HepG2 (cell line): ENCODE results near the gene CD248. TPM values are rescaled to one million over a fixed set of nuclear protein-coding genes. Genes with fewer than 3 reads are reported as not detected.

Experiments used
- CREM ChIP-seq, 2 experiments: sonication (generic) in 1 of 2; formaldehyde crosslinking in 1 of 2; IDR thresholded peaks; 2 replicates each; pipeline versions ENCODE4 v1.4.0 to v1.6.1; 2016 to 2020; ENCODE audit warnings: antibody characterized with exemption in 1 of 2, mild to moderate bottlenecking in 1 of 2, missing genetic modification reagents in 1 of 2
- EP300 ChIP-seq, 3 experiments: sonication (generic) in 1 of 3; formaldehyde crosslinking in 1 of 3; IDR thresholded peaks; 2 replicates each; pipeline versions ENCODE4 v1.5.1 to v1.6.1; 2011 to 2020; ENCODE audit warnings: low read depth in 2 of 3, low read length in 2 of 3, borderline replicate concordance in 1 of 3, improper control_type of control experiment in 1 of 3, mild to moderate bottlenecking in 1 of 3, missing genetic modification reagents in 1 of 3, moderate library complexity in 1 of 3
- FOXJ3 ChIP-seq: sonication (generic); formaldehyde crosslinking; IDR thresholded peaks from 2 replicates; pipeline ENCODE4 v1.4.0; 2020; ENCODE audit warnings: missing genetic modification reagents, mild to moderate bottlenecking, borderline replicate concordance
- HOXD1 ChIP-seq: sonication (generic); formaldehyde crosslinking; IDR thresholded peaks from 2 replicates; pipeline ENCODE4 v1.5.0; 2020; ENCODE audit warnings: missing genetic modification reagents
- KLF9 ChIP-seq: IDR thresholded peaks from 2 replicates; pipeline ENCODE4 v1.6.1; 2016; ENCODE audit warnings: low read depth
- MIER2 ChIP-seq: IDR thresholded peaks from 2 replicates; pipeline ENCODE4 v1.6.1; 2016; ENCODE audit warnings: missing biosample characterization, missing genetic modification reagents
- PITX1 ChIP-seq: sonication (generic); formaldehyde crosslinking; IDR thresholded peaks from 2 replicates; pipeline ENCODE4 v1.5.1; 2020; ENCODE audit warnings: mild to moderate bottlenecking, missing genetic modification reagents
- RBM22 ChIP-seq: fragments of 200-400 bp; formaldehyde crosslinking; optimal IDR thresholded peaks from 2 replicates; pipeline ENCODE3; 2017; ENCODE audit warnings: mild to moderate bottlenecking, low read length, moderate library complexity
- SAFB2 ChIP-seq: sonication (generic); formaldehyde crosslinking; IDR thresholded peaks from 2 replicates; pipeline ENCODE4 v1.5.1; 2020; ENCODE audit warnings: missing genetic modification reagents, low read depth, mild to moderate bottlenecking, borderline replicate concordance
- SMAD9 ChIP-seq: sonication (generic); formaldehyde crosslinking; IDR thresholded peaks from 2 replicates; pipeline ENCODE4 v1.5.1; 2020; ENCODE audit warnings: mild to moderate bottlenecking, missing genetic modification reagents
- SNAI1 ChIP-seq: sonication (generic); formaldehyde crosslinking; IDR thresholded peaks from 2 replicates; pipeline ENCODE4 v1.5.0; 2020; ENCODE audit warnings: mild to moderate bottlenecking, missing genetic modification reagents, borderline replicate concordance
- TFDP1 ChIP-seq: IDR thresholded peaks from 2 replicates; pipeline ENCODE4 v1.6.1; 2016; ENCODE audit warnings: missing compliant biosample characterization, missing genetic modification reagents, borderline replicate concordance
- ZFP36 ChIP-seq: fragments of 150-350 bp; IDR thresholded peaks from 2 replicates; pipeline ENCODE4 v1.6.1; 2018; ENCODE audit warnings: borderline replicate concordance, low read length, low read depth; ENCODE audit not compliant: partially characterized antibody
- ZFX ChIP-seq: sonication (generic); formaldehyde crosslinking; IDR thresholded peaks from 2 replicates; pipeline ENCODE4 v1.4.0; 2020; ENCODE audit warnings: mild to moderate bottlenecking, low read depth, missing genetic modification reagents, moderate library complexity
- ZNF276 ChIP-seq: sonication (generic); formaldehyde crosslinking; IDR thresholded peaks from 2 replicates; pipeline ENCODE4 v1.4.0; 2020; ENCODE audit warnings: mild to moderate bottlenecking, low read depth, missing genetic modification reagents
- ZNF605 ChIP-seq: sonication (generic); formaldehyde crosslinking; IDR thresholded peaks from 2 replicates; pipeline ENCODE4 v1.8.0; 2022; ENCODE audit warnings: mild to moderate bottlenecking, missing genetic modification reagents
- ZNF616 ChIP-seq: sonication (generic); formaldehyde crosslinking; IDR thresholded peaks from 2 replicates; pipeline ENCODE4 v1.5.0; 2020; ENCODE audit warnings: low read depth, mild to moderate bottlenecking, missing genetic modification reagents
- ZNF766 ChIP-seq: sonication (generic); formaldehyde crosslinking; IDR thresholded peaks from 2 replicates; pipeline ENCODE4 v1.5.0; 2020; ENCODE audit warnings: missing genetic modification reagents, borderline replicate concordance
- ZNF781 ChIP-seq: sonication (generic); formaldehyde crosslinking; IDR thresholded peaks from 2 replicates; pipeline ENCODE4 v1.5.1; 2020; ENCODE audit warnings: borderline replicate concordance, mild to moderate bottlenecking, missing genetic modification reagents; ENCODE audit errors: not compliant biosample characterization
- ZNF839 ChIP-seq: sonication (generic); formaldehyde crosslinking; IDR thresholded peaks from 2 replicates; pipeline ENCODE4 v1.4.0; 2020; ENCODE audit warnings: missing genetic modification reagents, mild to moderate bottlenecking, borderline replicate concordance
- polyA plus RNA-seq, 8 experiments: library from polyadenylated mRNA; depleted of rRNA in 3 of 8; stranded (reverse) in 7 of 8; unstranded in 1 of 8; fragments of >200 nt; fragmentation: Illumina TruSeq in 4 of 8; extraction: Trizol in 4 of 8; gene quantifications; 2 replicates each; pipeline versions ENCODE4 v1.2.1 to v1.2.3, GENCODE V29; 2011 to 2016; ENCODE audit warnings: low read depth in 4 of 8, missing spikeins in 1 of 8, mixed read lengths in 1 of 8; ENCODE audit not compliant: insufficient read depth in 1 of 8
- total RNA-seq, 5 experiments: library from RNA; depleted of rRNA; stranded (reverse); fragments of >200 nt; fragmentation: Illumina TruSeq; extraction: Trizol; gene quantifications; 2 replicates each; pipeline ENCODE4 v1.2.3, GENCODE V29; 2016; ENCODE audit warnings: low read depth in 1 of 5
- TF ChIP-seq, protein P1 (sequence below): sonication (generic); formaldehyde crosslinking; IDR thresholded peaks from 2 replicates; pipeline ENCODE4 v1.5.0; 2020; ENCODE audit warnings: missing genetic modification reagents

CD248 gene
- total and polyA plus RNA-seq, 2 of the 13 experiments (the other 11 are each of a cell fraction or from before 2014, with no cell fraction given): 0.25 to 0.35 TPM

- TF ChIP-seq FOXJ3 (CRISPR knock-in tag): no peak
- no peak for TF ChIP-seq EP300 (IDR thresholded peaks at IDR 0.05; ENCODE audit: low read depth in 2 of 2, low read length in 2 of 2)
- TF ChIP-seq EP300 (CRISPR knock-in tag; IDR thresholded peaks at IDR 0.05; ENCODE audit: borderline replicate concordance): no peak
- TF ChIP-seq SMAD9 (CRISPR knock-in tag): no peak
- TF ChIP-seq, protein P1, sequence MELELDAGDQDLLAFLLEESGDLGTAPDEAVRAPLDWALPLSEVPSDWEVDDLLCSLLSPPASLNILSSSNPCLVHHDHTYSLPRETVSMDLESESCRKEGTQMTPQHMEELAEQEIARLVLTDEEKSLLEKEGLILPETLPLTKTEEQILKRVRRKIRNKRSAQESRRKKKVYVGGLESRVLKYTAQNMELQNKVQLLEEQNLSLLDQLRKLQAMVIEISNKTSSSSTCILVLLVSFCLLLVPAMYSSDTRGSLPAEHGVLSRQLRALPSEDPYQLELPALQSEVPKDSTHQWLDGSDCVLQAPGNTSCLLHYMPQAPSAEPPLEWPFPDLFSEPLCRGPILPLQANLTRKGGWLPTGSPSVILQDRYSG (CRISPR knock-in tag): no peak
- TF ChIP-seq KLF9 (CRISPR knock-in tag): no peak
- no peak for TF ChIP-seq ZNF616 (CRISPR knock-in tag)
- no peak for TF ChIP-seq SNAI1 (CRISPR knock-in tag)
- TF ChIP-seq ZNF605 (CRISPR knock-in tag): peak; percentile 72; the same call in 1 of the 2 replicates
- TF ChIP-seq ZNF781 (CRISPR knock-in tag): peak; percentile 70
- TF ChIP-seq HOXD1 (CRISPR knock-in tag): no peak
- peak; percentile 52; the same call in 1 of the 2 replicates for TF ChIP-seq MIER2 (CRISPR knock-in tag)
- TF ChIP-seq ZFX: peak; percentile 68
- TF ChIP-seq ZNF276 (CRISPR knock-in tag): no peak
- TF ChIP-seq ZFP36: no peak
- no peak for TF ChIP-seq ZNF766 (CRISPR knock-in tag)
- no peak for TF ChIP-seq CREM (IDR thresholded peaks at IDR 0.05)
- TF ChIP-seq CREM (CRISPR knock-in tag; IDR thresholded peaks at IDR 0.05): no peak
- TF ChIP-seq PITX1: peak; percentile 37
- TF ChIP-seq SAFB2 (CRISPR knock-in tag): no peak
- TF ChIP-seq TFDP1 (CRISPR knock-in tag): 0 out of 2 replicates have a peak, but pooled peaks have one; percentile 19
- peak; percentile 100 for TF ChIP-seq RBM22
- TF ChIP-seq ZNF839: no peak
Observed at GRCh38 chr11:66282468-66283455, 34.1 kb downstream of the CD248 start (continued).
